ENCODE results near the gene OR2A25. TPM values are rescaled to one million over a fixed set of nuclear protein-coding genes. Genes with fewer than 3 reads are reported as not detected.

OR2A25 gene
- total and polyA plus RNA-seq, 2 donors (not counting 1 experiment from before 2014, with no cell fraction given): not detected

- H3K36me3 ChIP-seq (ENCODE audit: control insufficient read depth, insufficient read depth, low read length): no peaks in the 10 kb centered on the region
Observed at GRCh38 chr7:144023171-144023827, 46.3 kb upstream of the OR2A25 start.

GRCh38 chr7:144024213-144024612 is 45.4 kb upstream of the OR2A25 start:
- Histone ChIP-seq H3K27me3 (ENCODE audit: control insufficient read depth, insufficient read depth, low read length) (no peaks in the 10 kb centered on the region), H3K4me2 (ENCODE audit: extremely low read depth, insufficient read depth, low read length) (no peak overlapping the region), H3K9ac (ENCODE audit: insufficient read depth, low read length) (no peak overlapping the region), H4K20me1 (ENCODE audit: control insufficient read depth, extremely low read depth, insufficient read depth, low read length) (no peaks in the 10 kb centered on the region), H3K9me3 (ENCODE audit: control insufficient read depth, insufficient read depth, low read depth, low read length) (no peaks in the 10 kb centered on the region), H3K36me3 (ENCODE audit: control insufficient read depth, insufficient read depth, low read length) (no peaks in the 10 kb centered on the region), H3K4me1 (ENCODE audit: control insufficient read depth, extremely low read depth, insufficient read depth, low read length) (no peaks in the 10 kb centered on the region), H3K4me3 (replicated peaks in 1 of 4; ENCODE audit: control extremely low read depth in 1 of 4, insufficient read depth in 1 of 4, low read depth in 3 of 4, low read length in 4 of 4) (no peak overlapping the region), H3K79me2 (ENCODE audit: control insufficient read depth, insufficient read depth, low read length) (no peaks in the 10 kb centered on the region), H2AFZ (ENCODE audit: low read length) (no peak overlapping the region), H3K27ac (ENCODE audit: insufficient read depth, low read length) (no peak overlapping the region)
- TF ChIP-seq EZH2 (IDR thresholded peaks at IDR 0.05; ENCODE audit: low read length, missing control alignments): no peak
- TF ChIP-seq, protein P1, sequence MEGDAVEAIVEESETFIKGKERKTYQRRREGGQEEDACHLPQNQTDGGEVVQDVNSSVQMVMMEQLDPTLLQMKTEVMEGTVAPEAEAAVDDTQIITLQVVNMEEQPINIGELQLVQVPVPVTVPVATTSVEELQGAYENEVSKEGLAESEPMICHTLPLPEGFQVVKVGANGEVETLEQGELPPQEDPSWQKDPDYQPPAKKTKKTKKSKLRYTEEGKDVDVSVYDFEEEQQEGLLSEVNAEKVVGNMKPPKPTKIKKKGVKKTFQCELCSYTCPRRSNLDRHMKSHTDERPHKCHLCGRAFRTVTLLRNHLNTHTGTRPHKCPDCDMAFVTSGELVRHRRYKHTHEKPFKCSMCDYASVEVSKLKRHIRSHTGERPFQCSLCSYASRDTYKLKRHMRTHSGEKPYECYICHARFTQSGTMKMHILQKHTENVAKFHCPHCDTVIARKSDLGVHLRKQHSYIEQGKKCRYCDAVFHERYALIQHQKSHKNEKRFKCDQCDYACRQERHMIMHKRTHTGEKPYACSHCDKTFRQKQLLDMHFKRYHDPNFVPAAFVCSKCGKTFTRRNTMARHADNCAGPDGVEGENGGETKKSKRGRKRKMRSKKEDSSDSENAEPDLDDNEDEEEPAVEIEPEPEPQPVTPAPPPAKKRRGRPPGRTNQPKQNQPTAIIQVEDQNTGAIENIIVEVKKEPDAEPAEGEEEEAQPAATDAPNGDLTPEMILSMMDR (conservative IDR thresholded peaks at IDR 0.05 in 1 of 2, IDR thresholded peaks at IDR 0.05 in 1 of 2; ENCODE audit: low read depth in 1 of 2, low read length in 2 of 2): no peak
- no peak for DNase-seq (ENCODE audit: low read depth in 2 of 2)

More at GRCh38 chr7:144023171-144023827, 46.3 kb upstream of the OR2A25 start:
- Histone ChIP-seq H2AFZ (ENCODE audit: low read length) (no peak overlapping the region), H3K4me2 (ENCODE audit: extremely low read depth, insufficient read depth, low read length) (no peak overlapping the region), H3K9ac (ENCODE audit: insufficient read depth, low read length) (no peak overlapping the region), H3K27me3 (ENCODE audit: control insufficient read depth, insufficient read depth, low read length) (no peaks in the 10 kb centered on the region), H4K20me1 (ENCODE audit: control insufficient read depth, extremely low read depth, insufficient read depth, low read length) (no peaks in the 10 kb centered on the region), H3K9me3 (ENCODE audit: control insufficient read depth, insufficient read depth, low read depth, low read length) (no peaks in the 10 kb centered on the region), H3K79me2 (ENCODE audit: control insufficient read depth, insufficient read depth, low read length) (no peaks in the 10 kb centered on the region), H3K27ac (ENCODE audit: insufficient read depth, low read length) (no peak overlapping the region), H3K4me3 (replicated peaks in 1 of 4; ENCODE audit: control extremely low read depth in 1 of 4, insufficient read depth in 1 of 4, low read depth in 3 of 4, low read length in 4 of 4) (no peak overlapping the region), H3K4me1 (ENCODE audit: control insufficient read depth, extremely low read depth, insufficient read depth, low read length) (no peaks in the 10 kb centered on the region)
- DNase-seq (ENCODE audit: low read depth in 2 of 2): no peak
- TF ChIP-seq, protein P1 (conservative IDR thresholded peaks at IDR 0.05 in 1 of 2, IDR thresholded peaks at IDR 0.05 in 1 of 2; ENCODE audit: low read depth in 1 of 2, low read length in 2 of 2): no peak
- TF ChIP-seq EZH2 (IDR thresholded peaks at IDR 0.05; ENCODE audit: low read length, missing control alignments): no peak

DNA sequence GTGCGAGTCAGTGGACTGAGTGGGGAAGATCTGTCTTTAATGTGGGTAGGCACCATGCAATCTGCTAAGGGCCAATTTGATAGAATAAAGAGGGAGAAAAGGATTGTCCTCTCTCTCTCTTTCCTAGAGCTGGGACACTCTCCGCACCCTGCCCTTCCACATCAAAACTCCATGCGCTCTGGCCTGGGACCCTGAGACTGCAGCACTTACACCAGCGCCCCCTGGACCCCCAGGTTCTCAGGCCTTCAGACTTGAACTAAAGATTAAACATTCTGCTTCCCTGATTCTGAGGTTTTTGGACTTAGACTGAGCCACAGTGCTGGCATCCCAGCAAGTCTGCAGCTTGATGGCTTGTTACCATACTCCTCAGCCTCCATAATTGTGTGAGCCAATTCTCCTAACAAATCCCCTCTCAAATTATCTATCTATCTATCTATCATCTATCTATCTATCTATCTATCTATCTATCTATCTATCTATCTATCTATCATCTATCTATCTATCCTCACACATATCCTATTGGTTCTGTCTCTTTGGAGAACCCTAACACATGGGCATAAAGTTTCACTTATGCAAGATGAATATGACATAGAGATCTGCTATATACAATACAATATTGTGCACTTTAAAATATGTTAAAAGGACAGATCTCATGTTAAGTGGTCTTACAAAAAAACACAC is 43.3 kb upstream of the OR2A25 start:
- TF ChIP-seq, protein P1 (conservative IDR thresholded peaks at IDR 0.05 in 1 of 2, IDR thresholded peaks at IDR 0.05 in 1 of 2; ENCODE audit: low read depth in 1 of 2, low read length in 2 of 2): no peak
- no peak for TF ChIP-seq EZH2 (IDR thresholded peaks at IDR 0.05; ENCODE audit: low read length, missing control alignments)
- H3K4me3 ChIP-seq (replicated peaks in 1 of 4; ENCODE audit: control extremely low read depth in 1 of 4, insufficient read depth in 1 of 4, low read depth in 3 of 4, low read length in 4 of 4): no peak overlapping the region
- no peak overlapping the region for H3K9ac ChIP-seq (ENCODE audit: insufficient read depth, low read length)
- H3K36me3 ChIP-seq (ENCODE audit: control insufficient read depth, insufficient read depth, low read length): no peaks in the 10 kb centered on the region
- DNase-seq (ENCODE audit: low read depth in 2 of 2): no peak
- H3K4me1 ChIP-seq (ENCODE audit: control insufficient read depth, extremely low read depth, insufficient read depth, low read length): no peaks in the 10 kb centered on the region
- H4K20me1 ChIP-seq (ENCODE audit: control insufficient read depth, extremely low read depth, insufficient read depth, low read length): no peaks in the 10 kb centered on the region
- no peaks in the 10 kb centered on the region for H3K9me3 ChIP-seq (ENCODE audit: control insufficient read depth, insufficient read depth, low read depth, low read length)
- H3K27ac ChIP-seq (ENCODE audit: insufficient read depth, low read length): no peak overlapping the region
- no peaks in the 10 kb centered on the region for H3K79me2 ChIP-seq (ENCODE audit: control insufficient read depth, insufficient read depth, low read length)
- no peak overlapping the region for H2AFZ ChIP-seq (ENCODE audit: low read length)
- H3K4me2 ChIP-seq (ENCODE audit: extremely low read depth, insufficient read depth, low read length): no peak overlapping the region
- no peaks in the 10 kb centered on the region for H3K27me3 ChIP-seq (ENCODE audit: control insufficient read depth, insufficient read depth, low read length)

Data from fibroblast of lung (primary cell).